ENCODE data around the gene HAO2. TPM values are rescaled to one million over a fixed set of nuclear protein-coding genes. Genes with fewer than 3 reads are reported as not detected.
"Not testable (repeated sequence)": the region's sequence is repeated elsewhere in the genome, so short reads cannot be mapped to it uniquely, and the experiment has no call there.

HAO2 gene
- total RNA-seq, 2 donors from 2014 or later, result not detected

- intact Hi-C loops (cut with DNase I), result loop anchor here in 1 of 2 donors (10.0 kb wide), 1 partner anchor 88 kb away; no protein-coding TSS in a partner anchor
- DNase-seq (ENCODE audit: low spot score), result no peak
Observed at GRCh38 chr1:119372503-119373086, 4.0 kb downstream of the HAO2 start.

GRCh38 chr1:119373465-119373864, 4.9 kb downstream of the HAO2 start:
- intact Hi-C loops (cut with DNase I), result loop anchor here in 1 of 2 donors (10.0 kb wide), 1 partner anchor 89 kb away; no protein-coding TSS in a partner anchor
- DNase-seq (ENCODE audit: low spot score), result no peak

GRCh38 chr1:119374208-119374874, 5.8 kb downstream of the HAO2 start:
- intact Hi-C loops (cut with DNase I), result loop anchor here in 1 of 2 donors (10.0 kb wide), 1 partner anchor 90 kb away; no protein-coding TSS in a partner anchor
- DNase-seq (ENCODE audit: low spot score), result no peak

- intact Hi-C loops (cut with DNase I), result loop anchor here in 1 of 2 donors (10.0 kb wide), 1 partner anchor 91 kb away; no protein-coding TSS in a partner anchor
- DNase-seq (ENCODE audit: low spot score), result no peak
Observed at GRCh38 chr1:119375366-119375765, 6.8 kb downstream of the HAO2 start.

- intact Hi-C loops (cut with DNase I), result loop anchor here in 1 of 2 donors (10.0 kb wide), 1 partner anchor 92 kb away; no protein-coding TSS in a partner anchor
Observed at GRCh38 chr1:119376594-119376993, 8.0 kb downstream of the HAO2 start.

GRCh38 chr1:119377594-119377993, 9.0 kb downstream of the HAO2 start:
- intact Hi-C loops (cut with DNase I), result loop anchor here in 1 of 2 donors (10.0 kb wide), 1 partner anchor 93 kb away; no protein-coding TSS in a partner anchor
- DNase-seq (ENCODE audit: low spot score), result not testable (repeated sequence)

More at GRCh38 chr1:119376594-119376993, 8.0 kb downstream of the HAO2 start:
- no peak for DNase-seq (ENCODE audit: low spot score)

- intact Hi-C loops (cut with DNase I), result loop anchor here in 1 of 2 donors (10.0 kb wide), 1 partner anchor 94 kb away; no protein-coding TSS in a partner anchor
- no peak for DNase-seq (ENCODE audit: low spot score)
Observed at GRCh38 chr1:119379117-119379516, 10.5 kb downstream of the HAO2 start.

- intact Hi-C loops (cut with DNase I), result no loop called here
- no peak for DNase-seq (ENCODE audit: low spot score)
Observed at GRCh38 chr1:119380304-119380703, 11.7 kb downstream of the HAO2 start.

- DNase-seq (ENCODE audit: low spot score), result no peak
- intact Hi-C loops (cut with DNase I), result no loop called here
Observed at GRCh38 chr1:119380983-119381662, 12.5 kb downstream of the HAO2 start.

GRCh38 chr1:119384591-119384990, 16.0 kb downstream of the HAO2 start:
- intact Hi-C loops (cut with DNase I), result no loop called here

GRCh38 chr1:119385650-119386049, 17.1 kb downstream of the HAO2 start:
- intact Hi-C loops (cut with DNase I), result no loop called here
- no peak for DNase-seq (ENCODE audit: low spot score)

More at GRCh38 chr1:119384591-119384990, 16.0 kb downstream of the HAO2 start:
- DNase-seq (ENCODE audit: low spot score), result no peak

GRCh38 chr1:119387858-119388257, 19.3 kb downstream of the HAO2 start:
- intact Hi-C loops (cut with DNase I), result no loop called here
- DNase-seq (ENCODE audit: low spot score), result no peak

GRCh38 chr1:119388450-119388849, 19.9 kb downstream of the HAO2 start:
- intact Hi-C loops (cut with DNase I), result no loop called here
- no peak for DNase-seq (ENCODE audit: low spot score)

- intact Hi-C loops (cut with DNase I), result no loop called here
- DNase-seq (ENCODE audit: low spot score), result no peak
Observed at GRCh38 chr1:119390526-119390925, 21.9 kb downstream of the HAO2 start.

- DNase-seq (ENCODE audit: low spot score), result no peak
- intact Hi-C loops (cut with DNase I), result no loop called here
Observed at GRCh38 chr1:119391749-119392148, 23.2 kb downstream of the HAO2 start.

- intact Hi-C loops (cut with DNase I), result no loop called here
- DNase-seq (ENCODE audit: low spot score), result no peak
Observed at GRCh38 chr1:119394085-119394484, 25.5 kb downstream of the HAO2 start.

GRCh38 chr1:119396982-119397381, 28.4 kb downstream of the HAO2 start:
- intact Hi-C loops (cut with DNase I), result no loop called here
- DNase-seq (ENCODE audit: low spot score), result no peak

GRCh38 chr1:119397986-119398385, 29.4 kb downstream of the HAO2 start:
- intact Hi-C loops (cut with DNase I), result no loop called here

GRCh38 chr1:119404736-119405135, 36.2 kb downstream of the HAO2 start:
- no peak for DNase-seq (ENCODE audit: low spot score)
- intact Hi-C loops (cut with DNase I), result no loop called here

More at GRCh38 chr1:119397986-119398385, 29.4 kb downstream of the HAO2 start:
- no peak for DNase-seq (ENCODE audit: low spot score)

- intact Hi-C loops (cut with DNase I), result no loop called here
Observed at GRCh38 chr1:119409731-119410130, 41.1 kb downstream of the HAO2 start.

More at GRCh38 chr1:119409731-119410130, 41.1 kb downstream of the HAO2 start:
- no peak for DNase-seq (ENCODE audit: low spot score)
